CD4-positive, alpha-beta memory T cell (primary cell): ENCODE measurements around the gene VWC2L. TPM values are rescaled to one million over a fixed set of nuclear protein-coding genes. Genes with fewer than 3 reads are reported as not detected.

Source experiments
- CTCF ChIA-PET: fragments of 350-600 bp; sonication (Branson Sonifier 250); formaldehyde crosslinking; loops from one replicate; lab custom pipeline; 2021; ENCODE audit warnings: inconsistent platforms; ENCODE audit not compliant: partially characterized antibody; lab: Charles Lee
- POLR2A ChIA-PET: fragments of 350-600 bp; sonication (Branson Sonifier 250); formaldehyde crosslinking; loops from one replicate; lab custom pipeline; 2021; ENCODE audit not compliant: partially characterized antibody; lab: Charles Lee
- DNase-seq, 5 donors: peaks; one replicate each; pipeline versions ENCODE4 v3.0.0 to v3.0.0-alpha.2; 2020 to 2022; ENCODE audit warnings: mixed read lengths in 1 of 5
- H3K27ac ChIP-seq: one replicate; pipeline ENCODE4 v1.7.0; 2013; ENCODE audit warnings: low read depth, low read length
- H3K27me3 ChIP-seq: 2 replicates; pipeline ENCODE4 v1.7.0; 2013; ENCODE audit warnings: mild to moderate bottlenecking, low read length, moderate library complexity; ENCODE audit not compliant: insufficient read depth
- H3K36me3 ChIP-seq: 2 replicates; pipeline ENCODE4 v1.7.0; 2013; ENCODE audit warnings: mild to moderate bottlenecking, low read length, moderate library complexity; ENCODE audit not compliant: insufficient read depth
- H3K4me1 ChIP-seq: 2 replicates; pipeline ENCODE4 v1.7.0; 2013; ENCODE audit warnings: mild to moderate bottlenecking, low read length, moderate library complexity; ENCODE audit not compliant: insufficient read depth
- H3K4me3 ChIP-seq, 2 donors: one replicate each; pipeline ENCODE4 v1.7.0; 2013; ENCODE audit warnings: low read length in 2 of 2, mild to moderate bottlenecking in 1 of 2
- H3K9me3 ChIP-seq, 2 donors: one replicate each; pipeline ENCODE4 v1.7.0; 2013; ENCODE audit warnings: low read length in 2 of 2, control low read depth in 1 of 2; ENCODE audit not compliant: control insufficient read depth in 1 of 2
- H3K27ac Mint-ChIP-seq, 7 donors: one replicate each; pipeline ENCODE4 v1.8.0; 2020 to 2021; ENCODE audit warnings: mixed read lengths in 7 of 7, mild to moderate bottlenecking in 6 of 7, inconsistent platforms in 3 of 7, moderate library complexity in 3 of 7
- H3K27me3 Mint-ChIP-seq, 2 donors: one replicate each; pipeline ENCODE4 v1.8.0; 2020 to 2021; ENCODE audit warnings: mixed read lengths in 2 of 2
- H3K36me3 Mint-ChIP-seq, 2 donors: one replicate each; pipeline ENCODE4 v1.8.0; 2020 to 2021; ENCODE audit warnings: mixed read lengths in 2 of 2, inconsistent platforms in 1 of 2, mild to moderate bottlenecking in 1 of 2
- H3K4me1 Mint-ChIP-seq, 4 donors: one replicate each; pipeline ENCODE4 v1.8.0; 2020 to 2021; ENCODE audit warnings: mixed read lengths in 4 of 4, mild to moderate bottlenecking in 1 of 4
- H3K4me3 Mint-ChIP-seq, 8 donors: one replicate each; pipeline ENCODE4 v1.8.0; 2020 to 2021; ENCODE audit warnings: mixed read lengths in 8 of 8, mild to moderate bottlenecking in 7 of 8, moderate library complexity in 6 of 8, inconsistent platforms in 3 of 8
- H3K9me3 Mint-ChIP-seq, 8 donors: one replicate each; pipeline ENCODE4 v1.8.0; 2020 to 2021; ENCODE audit warnings: mixed read lengths in 8 of 8, mild to moderate bottlenecking in 5 of 8, inconsistent platforms in 3 of 8, moderate library complexity in 1 of 8
- intact Hi-C: fragments of 100-400 bp; cut with micrococcal nuclease; formaldehyde crosslinking; loops from one replicate; pipeline ENCODE4 v1.15.1; 2023
- polyA plus RNA-seq, 2 donors: library from polyadenylated mRNA; unstranded; fragments of 300-500 nt; fragmentation: Illumina TruSeq; gene quantifications; one replicate each; pipeline ENCODE4 v1.2.3, GENCODE V29; 2021
- total RNA-seq, 2 experiments: library from RNA; stranded (reverse); gene quantifications; one replicate each; pipeline ENCODE4 v1.2.3, GENCODE V29; 2021

The VWC2L gene
- total and polyA plus RNA-seq, 4 experiments from 2014 or later = not detected

GRCh38 chr2:214379227-214379626, 31.6 kb upstream of the VWC2L start:
- Histone ChIP-seq H3K36me3 (no peaks in the 10 kb centered on the region), H3K9me3 (no peaks in the 10 kb centered on the region), H3K27ac (no peak overlapping the region), H3K4me1 (no peaks in the 10 kb centered on the region), H3K4me3 (no peak overlapping the region), H3K27me3 (no peaks in the 10 kb centered on the region)
- Mint-ChIP-seq H3K27ac (no peak overlapping the region), H3K4me3 (no peak overlapping the region), H3K27me3 (no peaks in the 10 kb centered on the region), H3K36me3 (no peaks in the 10 kb centered on the region), H3K4me1 (no peaks in the 10 kb centered on the region), H3K9me3 (no peaks in the 10 kb centered on the region)
- intact Hi-C loops = no loop called here
- DNase-seq = no peak
- POLR2A ChIA-PET = no interaction called here
- CTCF ChIA-PET = no interaction called here

GRCh38 chr2:214380681-214381080, 30.2 kb upstream of the VWC2L start:
- Mint-ChIP-seq H3K4me1 (no peaks in the 10 kb centered on the region), H3K27me3 (no peaks in the 10 kb centered on the region), H3K27ac (no peak overlapping the region), H3K9me3 (no peaks in the 10 kb centered on the region), H3K4me3 (no peak overlapping the region), H3K36me3 (no peaks in the 10 kb centered on the region)
- H3K4me3 ChIP-seq = no peak overlapping the region
- H3K27me3 ChIP-seq = no peaks in the 10 kb centered on the region
- ChIA-PET CTCF (no interaction called here), POLR2A (no interaction called here)
- intact Hi-C loops = no loop called here
- no peaks in the 10 kb centered on the region for H3K36me3 ChIP-seq
- H3K4me1 ChIP-seq = no peaks in the 10 kb centered on the region
- no peak for DNase-seq
- no peaks in the 10 kb centered on the region for H3K9me3 ChIP-seq
- H3K27ac ChIP-seq = no peak overlapping the region

GRCh38 chr2:214382229-214382628, 28.6 kb upstream of the VWC2L start:
- H3K36me3 Mint-ChIP-seq = no peaks in the 10 kb centered on the region
- Histone ChIP-seq H3K9me3 (no peaks in the 10 kb centered on the region), H3K27ac (no peak overlapping the region), H3K36me3 (no peaks in the 10 kb centered on the region), H3K4me3 (no peak overlapping the region), H3K27me3 (no peaks in the 10 kb centered on the region), H3K4me1 (no peaks in the 10 kb centered on the region)
- CTCF ChIA-PET = no interaction called here
- H3K9me3 Mint-ChIP-seq = peaks cover 0 to 4% (median 0%) of the 10 kb centered on the region in 8 donors
- H3K27me3 Mint-ChIP-seq = no peaks in the 10 kb centered on the region
- H3K27ac Mint-ChIP-seq = no peak overlapping the region
- POLR2A ChIA-PET = no interaction called here
- no peak overlapping the region for H3K4me3 Mint-ChIP-seq
- no peaks in the 10 kb centered on the region for H3K4me1 Mint-ChIP-seq
- no peak for DNase-seq
- intact Hi-C loops = no loop called here

GRCh38 chr2:214386720-214387119, 24.1 kb upstream of the VWC2L start:
- Histone ChIP-seq H3K27me3 (no peaks in the 10 kb centered on the region), H3K27ac (no peak overlapping the region), H3K4me1 (no peaks in the 10 kb centered on the region), H3K36me3 (no peaks in the 10 kb centered on the region), H3K4me3 (no peak overlapping the region), H3K9me3 (no peaks in the 10 kb centered on the region)
- H3K36me3 Mint-ChIP-seq = no peaks in the 10 kb centered on the region
- H3K4me1 Mint-ChIP-seq = no peaks in the 10 kb centered on the region
- intact Hi-C loops = no loop called here
- H3K27ac Mint-ChIP-seq = no peak overlapping the region
- no peak for DNase-seq
- ChIA-PET CTCF (no interaction called here), POLR2A (no interaction called here)
- peaks cover 0 to 4% (median 0%) of the 10 kb centered on the region in 8 donors for H3K9me3 Mint-ChIP-seq
- no peaks in the 10 kb centered on the region for H3K27me3 Mint-ChIP-seq
- H3K4me3 Mint-ChIP-seq = no peak overlapping the region

GRCh38 chr2:214389334-214389733, 21.5 kb upstream of the VWC2L start:
- intact Hi-C loops = no loop called here
- no peak overlapping the region for H3K4me3 ChIP-seq
- DNase-seq = no peak
- no peaks in the 10 kb centered on the region for H3K27me3 ChIP-seq
- Mint-ChIP-seq H3K27ac (no peak overlapping the region), H3K4me3 (no peak overlapping the region), H3K4me1 (no peaks in the 10 kb centered on the region), H3K27me3 (no peaks in the 10 kb centered on the region), H3K36me3 (no peaks in the 10 kb centered on the region), H3K9me3 (peaks cover 0 to 4% (median 0%) of the 10 kb centered on the region in 8 donors)
- no peaks in the 10 kb centered on the region for H3K9me3 ChIP-seq
- H3K36me3 ChIP-seq = no peaks in the 10 kb centered on the region
- no peaks in the 10 kb centered on the region for H3K4me1 ChIP-seq
- H3K27ac ChIP-seq = no peak overlapping the region
- ChIA-PET POLR2A (no interaction called here), CTCF (no interaction called here)

- intact Hi-C loops = no loop called here
- H3K4me3 Mint-ChIP-seq = no peak overlapping the region
- no peaks in the 10 kb centered on the region for H3K27me3 ChIP-seq
- no peaks in the 10 kb centered on the region for H3K9me3 ChIP-seq
- no peaks in the 10 kb centered on the region for H3K27me3 Mint-ChIP-seq
- H3K4me1 ChIP-seq = no peaks in the 10 kb centered on the region
- no peaks in the 10 kb centered on the region for H3K4me1 Mint-ChIP-seq
- ChIA-PET POLR2A (no interaction called here), CTCF (interaction anchor here (1.1 kb wide), 1 partner anchor 10 kb away, joined by 3 read pairs; no protein-coding TSS in a partner anchor)
- H3K27ac Mint-ChIP-seq = no peak overlapping the region
- H3K36me3 Mint-ChIP-seq = no peaks in the 10 kb centered on the region
- H3K36me3 ChIP-seq = no peaks in the 10 kb centered on the region
- H3K4me3 ChIP-seq = no peak overlapping the region
- H3K27ac ChIP-seq = no peak overlapping the region
- peaks cover 0 to 3% (median 0%) of the 10 kb centered on the region in 8 donors for H3K9me3 Mint-ChIP-seq
- no peak for DNase-seq
Measured at GRCh38 chr2:214393796-214394195, 17.1 kb upstream of the VWC2L start.

GRCh38 chr2:214395040-214395439, 15.8 kb upstream of the VWC2L start:
- Mint-ChIP-seq H3K36me3 (no peaks in the 10 kb centered on the region), H3K27ac (no peak overlapping the region), H3K9me3 (peaks cover 0 to 3% (median 0%) of the 10 kb centered on the region in 8 donors), H3K27me3 (no peaks in the 10 kb centered on the region), H3K4me1 (no peaks in the 10 kb centered on the region), H3K4me3 (no peak overlapping the region)
- Histone ChIP-seq H3K4me3 (no peak overlapping the region), H3K36me3 (no peaks in the 10 kb centered on the region), H3K27ac (no peak overlapping the region), H3K27me3 (no peaks in the 10 kb centered on the region), H3K4me1 (no peaks in the 10 kb centered on the region), H3K9me3 (no peaks in the 10 kb centered on the region)
- DNase-seq = no peak
- CTCF ChIA-PET = interaction anchor here (1.1 kb wide), 1 partner anchor 9 kb away, joined by 3 read pairs; no protein-coding TSS in a partner anchor
- POLR2A ChIA-PET = no interaction called here
- intact Hi-C loops = no loop called here

- H3K9me3 ChIP-seq = no peaks in the 10 kb centered on the region
- ChIA-PET CTCF (no interaction called here), POLR2A (no interaction called here)
- H3K4me3 ChIP-seq = no peak overlapping the region
- Mint-ChIP-seq H3K36me3 (no peaks in the 10 kb centered on the region), H3K4me1 (no peaks in the 10 kb centered on the region), H3K9me3 (peaks cover 0 to 3% (median 0%) of the 10 kb centered on the region in 8 donors), H3K27ac (no peak overlapping the region), H3K4me3 (no peak overlapping the region), H3K27me3 (no peaks in the 10 kb centered on the region)
- intact Hi-C loops = no loop called here
- H3K27ac ChIP-seq = no peak overlapping the region
- H3K4me1 ChIP-seq = no peaks in the 10 kb centered on the region
- no peaks in the 10 kb centered on the region for H3K36me3 ChIP-seq
- DNase-seq = no peak
- no peaks in the 10 kb centered on the region for H3K27me3 ChIP-seq
Measured at GRCh38 chr2:214401580-214401979, 9.3 kb upstream of the VWC2L start.
